Panc1 (cell line): ENCODE results near the gene LTBP2. TPM values are rescaled to one million over a fixed set of nuclear protein-coding genes. Genes with fewer than 3 reads are reported as not detected.

ENCODE experiments used
- ATAC-seq: fragments of 200-7000 bp; cut with Tn5 transposase; 2 replicates; pipeline ENCODE4 v1.9.1; 2020; ENCODE audit warnings: mild to moderate bottlenecking, moderate library complexity
- BruUV-seq: library from RNA; stranded (reverse); fragments of 400-500 nt; replicated peaks from 2 replicates; lab custom pipeline; 2021; lab: Mats Ljungman, UMichigan
- CTCF ChIA-PET: fragments of 300-600 bp; sonication (Branson Sonifier 250); formaldehyde crosslinking; loops from one replicate; lab custom pipeline; 2022; ENCODE audit warnings: antibody characterized with exemption; lab: Charles Lee
- POLR2A ChIA-PET: fragments of 300-600 bp; sonication (Branson Sonifier 250); formaldehyde crosslinking; loops from one replicate; lab custom pipeline; 2022; ENCODE audit warnings: antibody characterized with exemption; lab: Charles Lee
- DNase-seq: peaks from one replicate; pipeline ENCODE4 v3.0.0-alpha.2; 2010; ENCODE audit warnings: low read depth, low spot score
- H3K27ac ChIP-seq: 2 replicates; pipeline ENCODE4 v1.5.1; 2011; ENCODE audit warnings: mild to moderate bottlenecking, low read length, inconsistent platforms
- H3K27me3 ChIP-seq: fragments of 200-500 bp; sonication (Bioruptor generic); 2 replicates; pipeline ENCODE4 v1.6.0; 2014; ENCODE audit warnings: low read length, inconsistent platforms; ENCODE audit not compliant: control insufficient read depth, insufficient read depth
- H3K36me3 ChIP-seq: fragments of 200-500 bp; sonication (Bioruptor generic); 2 replicates; pipeline ENCODE4 v1.5.1; 2014; ENCODE audit warnings: inconsistent platforms, mild to moderate bottlenecking, low read length, moderate library complexity; ENCODE audit not compliant: control insufficient read depth, insufficient read depth
- H3K4me1 ChIP-seq: 2 replicates; pipeline ENCODE4 v1.5.1; 2011; ENCODE audit warnings: inconsistent platforms, mild to moderate bottlenecking, low read length, moderate library complexity; ENCODE audit not compliant: control insufficient read depth, insufficient read depth
- H3K4me3 ChIP-seq, 2 experiments: 2 replicates each; pipeline ENCODE4 v1.5.1; 2011 to 2012; ENCODE audit warnings: low read depth in 2 of 2, low read length in 2 of 2, mild to moderate bottlenecking in 2 of 2, inconsistent platforms in 1 of 2, moderate library complexity in 1 of 2
- H3K9me3 ChIP-seq: fragments of 200-500 bp; sonication (Bioruptor generic); 2 replicates; pipeline ENCODE4 v1.5.1; 2014; ENCODE audit warnings: low read depth, mild to moderate bottlenecking, inconsistent platforms, low read length, moderate library complexity; ENCODE audit not compliant: control insufficient read depth, insufficient read depth
- CTCF ChIP-seq: fragments of 450-650 bp; IDR thresholded peaks from 2 replicates; pipeline ENCODE4 v1.5.1; 2017; ENCODE audit warnings: mild to moderate bottlenecking
- POLR2AphosphoS5 ChIP-seq: IDR thresholded peaks from 2 replicates; pipeline ENCODE4 v1.6.1; 2012; ENCODE audit warnings: mild to moderate bottlenecking, low read depth, low read length, moderate library complexity
- REST ChIP-seq, 2 experiments: IDR thresholded peaks; 2 replicates each; pipeline ENCODE4 v1.6.1; 2011 to 2012; ENCODE audit warnings: low read depth in 2 of 2, control low read depth in 1 of 2, low read length in 1 of 2, mild to moderate bottlenecking in 1 of 2, moderate library complexity in 1 of 2; ENCODE audit not compliant: insufficient read depth in 1 of 2
- SIN3A ChIP-seq: IDR thresholded peaks from 2 replicates; pipeline ENCODE4 v1.6.1; 2012; ENCODE audit warnings: low read depth, mild to moderate bottlenecking, low read length, moderate library complexity, borderline replicate concordance; ENCODE audit not compliant: insufficient read depth
- TCF7L2 ChIP-seq: IDR thresholded peaks from 2 replicates; pipeline ENCODE4 v1.6.1; 2011; ENCODE audit warnings: mild to moderate bottlenecking, low read depth, low read length, inconsistent platforms
- in situ Hi-C: cut with HindIII; loops from 2 replicates; pipeline ENCODE4 v1.10.0; 2016; ENCODE audit warnings: low sequenced_read_pairs, low pct_unique_long_range_greater_than_20kb
- intact Hi-C: fragments of 100-400 bp; cut with micrococcal nuclease; formaldehyde crosslinking; loops from one replicate; pipeline ENCODE4 v1.10.0; 2022; ENCODE audit not compliant: unreplicated experiment
- total RNA-seq: library from RNA; stranded (reverse); gene quantifications from one replicate; pipeline ENCODE4 v1.2.1, GENCODE V29; 2021; ENCODE audit not compliant: unreplicated experiment

Gene LTBP2
- total RNA-seq, 1 experiment from 2014 or later, result 69.8 TPM

GRCh38 chr14:74601982-74602381, 10.1 kb downstream of the LTBP2 start:
- intact Hi-C loops (no loop called here), in situ Hi-C loops (no loop called here)
- ATAC-seq (no peak), DNase-seq (no peak)
- POLR2A ChIA-PET, result no interaction called here
- H3K9me3 ChIP-seq, result no peaks in the 10 kb centered on the region
- CTCF ChIA-PET, result no interaction called here
- no peak overlapping the region for H3K4me3 ChIP-seq
- no peaks in the 10 kb centered on the region for H3K4me1 ChIP-seq
- no peak for TF ChIP-seq REST (IDR thresholded peaks at IDR 0.05; ENCODE audit: insufficient read depth in 1 of 2, low read depth in 2 of 2, low read length in 1 of 2)
- TF ChIP-seq SIN3A, result no peak
- TF ChIP-seq CTCF, result no peak
- no peak for TF ChIP-seq POLR2AphosphoS5
- TF ChIP-seq TCF7L2, result no peak
- no peak overlapping the region for H3K27ac ChIP-seq
- H3K36me3 ChIP-seq, result no peaks in the 10 kb centered on the region
- H3K27me3 ChIP-seq, result no peaks in the 10 kb centered on the region
- BruUV-seq, result no TSS peak

GRCh38 chr14:74599946-74600345, 12.1 kb downstream of the LTBP2 start:
- no peaks in the 10 kb centered on the region for H3K27me3 ChIP-seq
- no peak overlapping the region for H3K4me3 ChIP-seq
- ChIA-PET POLR2A (interaction anchor here (0.7 kb wide), 1 partner anchor 33 kb away, joined by 3 read pairs; no protein-coding TSS in a partner anchor), CTCF (no interaction called here)
- ATAC-seq, result no peak
- no peak overlapping the region for H3K27ac ChIP-seq
- H3K4me1 ChIP-seq, result no peaks in the 10 kb centered on the region
- BruUV-seq, result no TSS peak
- DNase-seq, result no peak
- H3K9me3 ChIP-seq, result no peaks in the 10 kb centered on the region
- in situ Hi-C loops (no loop called here), intact Hi-C loops (no loop called here)
- no peaks in the 10 kb centered on the region for H3K36me3 ChIP-seq
- no peak for TF ChIP-seq TCF7L2
- no peak for TF ChIP-seq CTCF
- TF ChIP-seq SIN3A, result no peak
- no peak for TF ChIP-seq POLR2AphosphoS5
- TF ChIP-seq REST (IDR thresholded peaks at IDR 0.05; ENCODE audit: insufficient read depth in 1 of 2, low read depth in 2 of 2, low read length in 1 of 2), result no peak
